Type B pancreatic cell (in vitro differentiated cells): ENCODE data around the gene LDLRAD3. TPM values are rescaled to one million over a fixed set of nuclear protein-coding genes. Genes with fewer than 3 reads are reported as not detected.

Experiments
- DNase-seq: peaks from one replicate; pipeline ENCODE4 v3.0.0; 2021; ENCODE audit warnings: mixed read lengths; ENCODE audit not compliant: unreplicated experiment; ENCODE audit errors: extremely low spot score
- H3K27ac Mint-ChIP-seq: 2 replicates; pipeline ENCODE4 v1.8.0; 2021; ENCODE audit warnings: mild to moderate bottlenecking, mixed read lengths
- H3K27me3 Mint-ChIP-seq: 2 replicates; pipeline ENCODE4 v1.8.0; 2021; ENCODE audit warnings: mixed read lengths
- H3K36me3 Mint-ChIP-seq: 2 replicates; pipeline ENCODE4 v1.8.0; 2021; ENCODE audit warnings: mixed read lengths
- H3K4me1 Mint-ChIP-seq: one replicate; pipeline ENCODE4 v1.8.0; 2021; ENCODE audit warnings: mixed read lengths; ENCODE audit not compliant: unreplicated experiment
- H3K4me3 Mint-ChIP-seq: 2 replicates; pipeline ENCODE4 v1.8.0; 2021; ENCODE audit warnings: mild to moderate bottlenecking, mixed read lengths
- H3K9me3 Mint-ChIP-seq: 2 replicates; pipeline ENCODE4 v1.8.0; 2021; ENCODE audit warnings: mixed read lengths
- CTCF ChIP-seq: fragments of 200-600 bp; sonication (generic); conservative IDR thresholded peaks from 2 replicates; pipeline ENCODE4 v1.5.0; 2021; ENCODE audit warnings: antibody characterized with exemption, mild to moderate bottlenecking
- total RNA-seq: library from RNA; stranded (reverse); gene quantifications from 2 replicates; pipeline ENCODE4 v1.2.1, GENCODE V29; 2021; ENCODE audit warnings: low replicate concordance

LDLRAD3 gene
- total RNA-seq, 1 donor from 2014 or later, result 20.7 TPM

DNA sequence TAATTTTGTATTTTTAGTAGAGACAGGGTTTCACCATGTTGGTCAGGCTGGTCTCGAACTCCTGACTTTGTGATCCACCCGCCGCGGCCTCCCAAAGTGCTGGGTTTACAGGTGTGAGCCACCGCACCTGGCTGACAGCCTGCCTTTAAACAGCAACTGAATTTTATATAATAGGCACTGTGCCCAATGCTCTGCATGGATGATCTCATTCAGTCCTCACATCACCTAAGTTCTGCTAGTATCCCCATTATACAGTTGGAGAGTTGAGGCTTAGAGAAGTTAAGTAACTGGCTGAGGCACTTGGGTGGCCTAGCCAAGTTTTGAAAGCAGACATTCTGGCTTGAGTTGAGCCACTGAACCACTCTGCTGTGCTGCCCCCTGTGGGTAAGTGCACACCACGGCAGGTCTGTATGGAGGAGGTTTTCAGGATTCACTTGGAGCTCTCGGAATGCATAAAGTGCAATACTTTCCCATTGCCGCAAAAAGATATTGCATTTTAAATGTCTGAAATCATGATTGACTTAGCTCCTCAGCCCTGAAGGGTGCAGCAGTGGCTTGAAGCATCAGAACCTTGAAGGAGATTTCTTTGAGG, 112.4 kb downstream of the LDLRAD3 start:
- Mint-ChIP-seq H3K36me3 (peaks cover 6% of the 10 kb centered on the region), H3K27ac (no peak overlapping the region), H3K4me1 (peaks cover 17% of the 10 kb centered on the region), H3K27me3 (peaks cover 3% of the 10 kb centered on the region), H3K4me3 (no peak overlapping the region), H3K9me3 (peaks cover 10% of the 10 kb centered on the region)
- peak; percentile 76 for TF ChIP-seq CTCF
- no peak for DNase-seq

DNA sequence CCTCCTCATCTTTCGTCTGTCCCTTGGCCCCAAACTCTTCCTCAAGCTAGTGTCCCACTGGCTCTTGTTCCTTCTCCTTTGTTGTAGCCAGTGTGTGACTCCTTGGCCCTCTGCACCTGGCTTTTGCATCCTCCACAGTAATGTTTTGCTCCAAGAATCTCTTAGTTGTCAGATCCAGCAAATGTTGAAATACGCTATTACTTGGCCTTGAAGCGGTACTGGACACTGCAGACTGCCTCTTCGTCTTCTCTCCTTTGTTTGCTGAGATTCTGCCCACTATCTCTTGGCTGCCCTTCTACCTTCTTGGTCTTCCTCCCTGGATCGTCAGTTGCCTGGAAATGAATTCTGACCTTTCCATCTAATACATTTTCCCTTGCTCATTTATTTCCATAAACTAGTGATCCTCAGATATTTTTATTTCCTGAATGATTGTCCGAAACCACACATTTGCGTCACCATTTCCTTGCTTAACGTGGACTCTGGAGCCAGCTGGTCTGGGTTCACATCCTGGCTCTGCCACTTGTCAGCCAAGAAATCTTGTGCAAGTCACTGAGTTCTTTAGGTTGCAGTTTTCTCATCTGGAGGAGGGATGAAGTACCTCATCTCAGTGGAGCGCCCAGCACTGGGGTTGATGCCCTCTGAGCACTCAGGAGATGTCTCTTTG, 113.6 kb downstream of the LDLRAD3 start:
- Mint-ChIP-seq H3K9me3 (peaks cover 10% of the 10 kb centered on the region), H3K27ac (no peak overlapping the region)

GRCh38 chr11:36059660-36060059, 115.8 kb downstream of the LDLRAD3 start:
- Mint-ChIP-seq H3K4me1 (peaks cover 6% of the 10 kb centered on the region), H3K27me3 (peaks cover 3% of the 10 kb centered on the region), H3K9me3 (peaks cover 8% of the 10 kb centered on the region), H3K27ac (no peak overlapping the region), H3K36me3 (peaks cover 6% of the 10 kb centered on the region), H3K4me3 (no peak overlapping the region)
- TF ChIP-seq CTCF, result no peak
- DNase-seq, result no peak

More for the DNA sequence above, 113.6 kb downstream of the LDLRAD3 start:
- Mint-ChIP-seq H3K27me3 (peaks cover 3% of the 10 kb centered on the region), H3K4me1 (peaks cover 7% of the 10 kb centered on the region), H3K36me3 (peaks cover 6% of the 10 kb centered on the region), H3K4me3 (no peak overlapping the region)
- TF ChIP-seq CTCF, result no peak
- DNase-seq, result no peak

DNA sequence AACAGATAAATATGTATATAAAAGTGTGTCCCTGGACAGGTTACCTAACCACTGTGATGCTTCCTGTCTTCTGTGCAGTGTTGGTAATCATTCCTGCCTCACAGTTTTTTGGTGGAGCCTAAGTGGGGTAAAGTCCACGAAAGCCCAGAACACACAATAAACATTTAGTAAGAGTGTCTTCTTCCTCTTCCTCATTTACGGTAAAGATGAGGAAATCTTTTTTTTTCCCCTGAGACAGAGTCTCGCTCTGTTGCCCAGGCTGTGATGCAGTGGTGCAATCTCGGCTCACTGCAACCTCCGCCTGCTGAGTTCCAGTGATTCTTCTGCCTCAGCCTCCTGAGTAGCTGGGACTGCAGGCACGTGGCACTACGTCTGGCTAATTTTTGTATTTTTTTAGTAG, 117.1 kb downstream of the LDLRAD3 start:
- Mint-ChIP-seq H3K4me1 (no peaks in the 10 kb centered on the region), H3K9me3 (peaks cover 6% of the 10 kb centered on the region), H3K4me3 (no peak overlapping the region), H3K27ac (no peak overlapping the region), H3K36me3 (peaks cover 6% of the 10 kb centered on the region), H3K27me3 (peaks cover 3% of the 10 kb centered on the region)
- TF ChIP-seq CTCF, result no peak
- no peak for DNase-seq

GRCh38 chr11:36061471-36061870, 117.6 kb downstream of the LDLRAD3 start:
- no peaks in the 10 kb centered on the region for H3K4me1 Mint-ChIP-seq
- DNase-seq, result no peak
- no peak overlapping the region for H3K27ac Mint-ChIP-seq
- H3K27me3 Mint-ChIP-seq, result peaks cover 3% of the 10 kb centered on the region
- no peak overlapping the region for H3K4me3 Mint-ChIP-seq
- H3K9me3 Mint-ChIP-seq, result peaks cover 6% of the 10 kb centered on the region
- H3K36me3 Mint-ChIP-seq, result peaks cover 6% of the 10 kb centered on the region
- TF ChIP-seq CTCF, result no peak
